CD4-positive, alpha-beta T cell (primary cell): ENCODE data around the gene ELAC1. TPM values are rescaled to one million over a fixed set of nuclear protein-coding genes. Genes with fewer than 3 reads are reported as not detected.

ENCODE experiments used
- ATAC-seq: fragments of 200-7000 bp; cut with Tn5 transposase; one replicate; pipeline ENCODE4 v1.10.0; 2022; ENCODE audit warnings: mild to moderate bottlenecking; ENCODE audit not compliant: poor library complexity
- CTCF ChIA-PET: fragments of 350-600 bp; sonication (Branson Sonifier 250); formaldehyde crosslinking; loops from one replicate; lab custom pipeline; 2021; ENCODE audit warnings: antibody characterized with exemption, inconsistent platforms; lab: Charles Lee
- POLR2A ChIA-PET: fragments of 350-600 bp; sonication (Branson Sonifier 250); formaldehyde crosslinking; loops from one replicate; lab custom pipeline; 2021; ENCODE audit warnings: antibody characterized with exemption, inconsistent platforms; lab: Charles Lee
- DNase-seq, 14 experiments: peaks; one replicate each; pipeline ENCODE4 v3.0.0-alpha.2; 2013 to 2020; ENCODE audit warnings: mixed read lengths in 2 of 14
- H3K27ac ChIP-seq, 2 donors: one replicate each; pipeline versions ENCODE4 v1.5.1 to v1.7.0; 2013; ENCODE audit warnings: low read length in 2 of 2, low read depth in 1 of 2, mild to moderate bottlenecking in 1 of 2
- H3K27me3 ChIP-seq, 2 experiments: 1 replicate in 1 of 2; 2 replicates in 1 of 2; pipeline versions ENCODE4 v1.6.1 to v1.7.0; 2013; ENCODE audit warnings: low read length in 2 of 2, control low read depth in 1 of 2, mild to moderate bottlenecking in 1 of 2, moderate library complexity in 1 of 2; ENCODE audit not compliant: insufficient read depth in 2 of 2, control insufficient read depth in 1 of 2
- H3K36me3 ChIP-seq: one replicate; pipeline ENCODE4 v1.6.1; 2013; ENCODE audit warnings: low read length, control low read depth; ENCODE audit not compliant: insufficient read depth
- H3K4me1 ChIP-seq: one replicate; pipeline ENCODE4 v1.6.1; 2013; ENCODE audit warnings: low read length, control low read depth; ENCODE audit not compliant: insufficient read depth
- H3K4me3 ChIP-seq: one replicate; pipeline ENCODE4 v1.5.1; 2013; ENCODE audit warnings: mild to moderate bottlenecking, low read length, moderate library complexity
- H3K9me3 ChIP-seq, 2 experiments: 1 replicate in 1 of 2; 2 replicates in 1 of 2; pipeline versions ENCODE4 v1.6.1 to v1.7.0; 2013; ENCODE audit warnings: low read length in 2 of 2, mild to moderate bottlenecking in 2 of 2, control low read depth in 1 of 2, moderate library complexity in 1 of 2; ENCODE audit not compliant: control insufficient read depth in 1 of 2, insufficient read depth in 1 of 2
- H3K27ac Mint-ChIP-seq: one replicate; pipeline ENCODE4 v1.8.0; 2020; ENCODE audit warnings: mixed read lengths
- H3K27me3 Mint-ChIP-seq: one replicate; pipeline ENCODE4 v1.8.0; 2021; ENCODE audit warnings: mixed read lengths
- H3K36me3 Mint-ChIP-seq: one replicate; pipeline ENCODE4 v1.8.0; 2021; ENCODE audit warnings: low read depth, mixed read lengths
- H3K4me1 Mint-ChIP-seq: one replicate; pipeline ENCODE4 v1.8.0; 2021; ENCODE audit warnings: low read depth, mixed read lengths
- H3K4me3 Mint-ChIP-seq: one replicate; pipeline ENCODE4 v1.8.0; 2020; ENCODE audit warnings: mild to moderate bottlenecking, mixed read lengths
- H3K9me3 Mint-ChIP-seq: one replicate; pipeline ENCODE4 v1.8.0; 2020; ENCODE audit warnings: mixed read lengths
- CTCF ChIP-seq: fragments of 200-600 bp; IDR thresholded peaks from one replicate; pipeline ENCODE4 v1.8.0; 2022; ENCODE audit warnings: antibody characterized with exemption, mild to moderate bottlenecking
- intact Hi-C, 2 experiments: fragments of 100-400 bp; cut with DNase I in 1 of 2; cut with micrococcal nuclease in 1 of 2; formaldehyde crosslinking; loops; one replicate each; pipeline versions ENCODE4 v1.15.1 to v1.9.0; 2023 to 2025; cut with DNase I, micrococcal nuclease
- total RNA-seq, 174 experiments: library from RNA in 2 of 174; stranded (reverse) in 2 of 174; gene quantifications; one replicate each; pipeline ENCODE4 v1.2.3 and lab custom pipeline; 2021 to 2026

ELAC1 gene
- total RNA-seq, 2 experiments from 2014 or later, result 3.0 to 4.6 TPM

DNA sequence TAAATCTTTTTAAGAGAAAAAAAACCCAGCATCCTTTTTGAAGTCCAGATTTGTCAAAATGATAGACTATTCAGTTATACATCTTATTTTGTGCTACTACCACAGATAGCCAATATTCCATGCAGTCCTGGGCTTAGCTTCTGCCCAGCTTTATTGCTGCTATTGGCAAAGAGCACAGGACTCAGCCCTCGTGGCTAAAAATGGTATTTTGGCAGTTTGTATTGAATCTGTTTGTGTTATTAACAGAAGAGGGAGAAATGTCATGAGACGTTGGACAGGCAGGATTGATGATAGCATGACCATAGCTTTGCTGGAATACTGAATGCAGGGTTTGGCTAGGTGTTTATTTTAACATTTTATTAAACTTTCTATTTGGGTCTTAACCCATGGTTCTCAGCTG is 19.4 kb downstream of the ELAC1 start:
- Mint-ChIP-seq H3K9me3 (no peaks in the 10 kb centered on the region), H3K27me3 (no peaks in the 10 kb centered on the region), H3K27ac (no peak overlapping the region), H3K4me3 (no peak overlapping the region), H3K4me1 (no peaks in the 10 kb centered on the region), H3K36me3 (peaks cover 53% of the 10 kb centered on the region)
- H3K27me3 ChIP-seq, result no peaks in the 10 kb centered on the region
- DNase-seq (no peak), ATAC-seq (no peak)
- no peak overlapping the region for H3K4me3 ChIP-seq
- peaks cover 17% of the 10 kb centered on the region for H3K36me3 ChIP-seq
- POLR2A ChIA-PET, result no interaction called here
- intact Hi-C loops, result no loop called here
- no peak overlapping the region for H3K27ac ChIP-seq
- no peaks in the 10 kb centered on the region for H3K4me1 ChIP-seq
- no peak for TF ChIP-seq CTCF
- CTCF ChIA-PET, result no interaction called here
- no peaks in the 10 kb centered on the region for H3K9me3 ChIP-seq

DNA sequence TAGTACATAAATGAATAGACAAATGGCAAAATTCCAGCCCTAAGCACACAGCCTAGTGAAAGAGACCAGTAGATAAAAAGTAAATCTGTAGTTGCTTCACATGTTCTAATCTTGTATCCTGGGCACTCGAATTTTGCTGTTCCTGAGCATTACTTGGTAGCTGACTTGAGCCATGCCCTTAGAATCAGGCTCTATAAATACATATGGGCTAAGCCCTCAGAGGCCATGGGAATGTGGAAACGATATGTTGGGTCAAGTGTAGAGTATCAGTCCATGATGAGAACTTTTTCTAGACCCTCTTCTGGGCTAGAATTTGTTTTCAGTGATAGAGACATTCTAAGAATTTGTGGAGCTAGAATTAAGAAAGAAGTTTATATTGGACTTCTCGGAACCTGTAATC is 21.9 kb downstream of the ELAC1 start:
- no peak for DNase-seq
- no peaks in the 10 kb centered on the region for H3K27me3 ChIP-seq
- no peaks in the 10 kb centered on the region for H3K4me1 ChIP-seq
- intact Hi-C loops, result no loop called here
- no peak for TF ChIP-seq CTCF
- Mint-ChIP-seq H3K9me3 (no peaks in the 10 kb centered on the region), H3K36me3 (peaks cover 38% of the 10 kb centered on the region), H3K4me3 (no peak overlapping the region), H3K27me3 (no peaks in the 10 kb centered on the region), H3K27ac (no peak overlapping the region), H3K4me1 (no peaks in the 10 kb centered on the region)
- H3K4me3 ChIP-seq, result no peak overlapping the region
- no peak overlapping the region for H3K27ac ChIP-seq
- H3K9me3 ChIP-seq, result no peaks in the 10 kb centered on the region
- peaks cover 7% of the 10 kb centered on the region for H3K36me3 ChIP-seq
- CTCF ChIA-PET, result no interaction called here
- no peak for ATAC-seq
- POLR2A ChIA-PET, result no interaction called here

DNA sequence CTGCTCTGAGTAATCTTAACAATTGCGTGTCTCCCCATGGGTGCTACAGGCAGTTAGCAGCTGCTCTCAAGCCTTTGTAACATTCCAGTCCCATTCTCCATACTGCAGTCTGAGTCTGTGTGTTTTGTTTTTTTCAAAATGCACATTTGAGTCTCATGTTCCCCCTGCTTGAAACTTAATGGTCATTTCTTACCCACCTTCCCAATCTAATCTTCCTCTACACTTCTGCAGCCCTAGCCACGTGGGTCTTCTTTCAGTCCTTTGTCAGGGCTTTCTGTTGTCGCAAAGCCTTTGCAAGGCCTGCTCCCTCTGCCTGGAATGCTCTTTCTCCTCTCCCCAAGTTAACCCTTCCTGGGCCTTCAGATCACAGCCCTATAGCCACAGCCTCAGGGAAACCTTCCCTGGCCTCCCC is 24.5 kb downstream of the ELAC1 start:
- Mint-ChIP-seq H3K4me1 (no peaks in the 10 kb centered on the region), H3K27ac (no peak overlapping the region), H3K27me3 (no peaks in the 10 kb centered on the region), H3K4me3 (no peak overlapping the region), H3K9me3 (peaks cover 3% of the 10 kb centered on the region), H3K36me3 (peaks cover 14% of the 10 kb centered on the region)
- DNase-seq (no peak), ATAC-seq (no peak)
- Histone ChIP-seq H3K27me3 (no peaks in the 10 kb centered on the region), H3K9me3 (no peaks in the 10 kb centered on the region), H3K36me3 (peaks cover 2% of the 10 kb centered on the region), H3K4me3 (no peak overlapping the region), H3K27ac (no peak overlapping the region), H3K4me1 (no peaks in the 10 kb centered on the region)
- POLR2A ChIA-PET, result no interaction called here
- no peak for TF ChIP-seq CTCF
- intact Hi-C loops, result no loop called here
- CTCF ChIA-PET, result no interaction called here
